A673 (cell line): ENCODE measurements around the gene TSPYL6.
"Not testable (repeated sequence)": the region's sequence is repeated elsewhere in the genome, so short reads cannot be mapped to it uniquely, and the experiment has no call there.

Experiments
- CTCF ChIP-seq: fragments of 300-800, 200-600 bp; sonication (generic); conservative IDR thresholded peaks from 2 replicates; pipeline ENCODE4 v1.5.1; 2017; ENCODE audit warnings: low read depth, mild to moderate bottlenecking, antibody characterized with exemption, low read length, moderate library complexity, mixed read lengths
- EZH2 ChIP-seq: fragments of 200-600 bp; sonication (generic); IDR thresholded peaks from 2 replicates; pipeline ENCODE4 v1.6.1; 2017; ENCODE audit warnings: borderline replicate concordance, low read depth, mild to moderate bottlenecking, mixed read lengths, antibody characterized with exemption, low read length; ENCODE audit not compliant: poor library complexity, severe bottlenecking

GRCh38 chr2:54294665-54295064, 38.6 kb upstream of the TSPYL6 start:
- TF ChIP-seq EZH2, CTCF: not testable (repeated sequence)
